Endothelial cell of umbilical vein (primary cell): Measurements from ENCODE around the gene NAALADL1. TPM values are rescaled to one million over a fixed set of nuclear protein-coding genes. Genes with fewer than 3 reads are reported as not detected.

Experiments used
- BruUV-seq: library from RNA; stranded (reverse); fragments of 400-500 nt; replicated peaks from 2 replicates; lab custom pipeline; 2021; lab: Mats Ljungman, UMichigan
- CTCF ChIA-PET: fragments of 300-600, 350-600 bp; sonication (Branson Sonifier 250); formaldehyde crosslinking; loops from one replicate; lab custom pipeline; 2021; ENCODE audit warnings: antibody characterized with exemption, inconsistent platforms; lab: Charles Lee
- POLR2A ChIA-PET: fragments of 300-600, 350-600 bp; sonication (Branson Sonifier 250); formaldehyde crosslinking; loops from one replicate; lab custom pipeline; 2021; ENCODE audit warnings: antibody characterized with exemption, inconsistent platforms; lab: Charles Lee
- DNase-seq: peaks from one replicate; pipeline ENCODE4 v3.0.0-alpha.2; 2011; ENCODE audit warnings: low read depth, low spot score
- FAIRE-seq: peaks from 2 replicates; lab custom pipeline; 2011; peaks lifted over from hg19 to GRCh38; lab: Jason Lieb, UNC
- H2AFZ ChIP-seq: 2 replicates; pipeline ENCODE4 v1.6.0; 2012; ENCODE audit warnings: low read depth, low read length, control low read depth, inconsistent platforms
- H3K27ac ChIP-seq: 2 replicates; pipeline ENCODE4 v1.5.1; 2011; ENCODE audit warnings: low read depth, mild to moderate bottlenecking, control low read depth, low read length, moderate library complexity; ENCODE audit not compliant: insufficient read depth
- H3K27me3 ChIP-seq, 2 experiments: 2 replicates each; pipeline versions ENCODE4 v1.6.0 to v1.6.1; 2011; ENCODE audit warnings: low read length in 2 of 2, mixed read lengths in 1 of 2; ENCODE audit not compliant: control insufficient read depth in 2 of 2, insufficient read depth in 2 of 2
- H3K36me3 ChIP-seq, 2 experiments: 2 replicates in 1 of 2; 3 replicates in 1 of 2; pipeline ENCODE4 v1.5.1; 2011; ENCODE audit warnings: low read length in 2 of 2, mild to moderate bottlenecking in 1 of 2, moderate library complexity in 1 of 2; ENCODE audit not compliant: control insufficient read depth in 2 of 2, insufficient read depth in 2 of 2; ENCODE audit errors: extremely low read depth in 1 of 2
- H3K4me1 ChIP-seq: 3 replicates; pipeline ENCODE4 v1.5.1; 2011; ENCODE audit warnings: mild to moderate bottlenecking, low read length; ENCODE audit not compliant: control insufficient read depth, insufficient read depth; ENCODE audit errors: extremely low read depth
- H3K4me2 ChIP-seq: 2 replicates; pipeline ENCODE4 v1.6.1; 2011; ENCODE audit warnings: low read length, control low read depth, mixed read lengths; ENCODE audit not compliant: insufficient read depth
- H3K4me3 ChIP-seq, 3 experiments: fragments of 200-600 bp in 1 of 3; sonication (generic), shearing (Covaris generic) in 1 of 3; replicated peaks in 1 of 3; 2 replicates each; pipeline ENCODE4 v1.5.1; 2011 to 2016; ENCODE audit warnings: control low read depth in 3 of 3, low read length in 3 of 3, mild to moderate bottlenecking in 2 of 3, inconsistent platforms in 1 of 3, low read depth in 1 of 3, moderate library complexity in 1 of 3; ENCODE audit not compliant: insufficient read depth in 1 of 3
- H3K79me2 ChIP-seq: 2 replicates; pipeline ENCODE4 v1.6.0; 2012; ENCODE audit warnings: low read length, inconsistent platforms; ENCODE audit not compliant: control insufficient read depth, insufficient read depth
- H3K9ac ChIP-seq: replicated peaks from 2 replicates; pipeline ENCODE3; 2011; ENCODE audit warnings: low read length, control low read depth; ENCODE audit not compliant: insufficient read depth; ENCODE audit errors: extremely low read depth
- H3K9me1 ChIP-seq: replicated peaks from 3 replicates; pipeline ENCODE4 v1.6.0; 2011; ENCODE audit warnings: mild to moderate bottlenecking, low read length; ENCODE audit not compliant: control insufficient read depth, insufficient read depth; ENCODE audit errors: extremely low read depth
- H3K9me3 ChIP-seq: replicated peaks from 2 replicates; pipeline ENCODE4 v1.5.1; 2012; ENCODE audit warnings: low read length, inconsistent platforms; ENCODE audit not compliant: control insufficient read depth, insufficient read depth
- H4K20me1 ChIP-seq: replicated peaks from 2 replicates; pipeline ENCODE3; 2011; ENCODE audit warnings: mild to moderate bottlenecking, low read length; ENCODE audit not compliant: control insufficient read depth, insufficient read depth; ENCODE audit errors: extremely low read depth
- CTCF ChIP-seq, 2 donors: IDR thresholded peaks; 1 replicate in 1 of 2; 2 replicates in 1 of 2; pipeline ENCODE4 v1.5.1; 2011; ENCODE audit warnings: low read length in 2 of 2, mild to moderate bottlenecking in 2 of 2, moderate library complexity in 2 of 2, control low read depth in 1 of 2, inconsistent platforms in 1 of 2, low read depth in 1 of 2; ENCODE audit not compliant: insufficient read depth in 1 of 2; ENCODE audit errors: extremely low read depth in 1 of 2
- EZH2 ChIP-seq: IDR thresholded peaks from 2 replicates; pipeline ENCODE4 v1.6.1; 2012; ENCODE audit warnings: borderline replicate concordance, low read depth, mild to moderate bottlenecking, moderate library complexity, low read length, inconsistent platforms; ENCODE audit not compliant: severe bottlenecking
- FOS ChIP-seq: IDR thresholded peaks from 2 replicates; pipeline ENCODE4 v1.6.1; 2011; ENCODE audit warnings: mild to moderate bottlenecking, low read length, moderate library complexity, borderline replicate concordance; ENCODE audit not compliant: insufficient read depth
- GATA2 ChIP-seq: IDR thresholded peaks from 2 replicates; pipeline ENCODE4 v1.7.0; 2011; ENCODE audit warnings: low read depth, mild to moderate bottlenecking, moderate library complexity, mixed read lengths, low read length; ENCODE audit not compliant: insufficient read length, insufficient read depth
- JUN ChIP-seq: IDR thresholded peaks from 2 replicates; pipeline ENCODE4 v1.6.1; 2011; ENCODE audit warnings: borderline replicate concordance, low read depth; ENCODE audit not compliant: insufficient read length, insufficient read depth
- MAX ChIP-seq: IDR thresholded peaks from 2 replicates; pipeline ENCODE4 v1.6.1; 2011; ENCODE audit not compliant: insufficient read depth, insufficient read length
- MYC ChIP-seq: IDR thresholded peaks from one replicate; pipeline ENCODE4 v1.6.1; 2011; ENCODE audit warnings: mild to moderate bottlenecking, low read depth, low read length
- POLR2A ChIP-seq: IDR thresholded peaks from 2 replicates; pipeline ENCODE4 v1.6.1; 2012; ENCODE audit warnings: low read depth, mild to moderate bottlenecking, control low read depth, low read length
- POLR2AphosphoS5 ChIP-seq: IDR thresholded peaks from 2 replicates; pipeline ENCODE4 v1.6.1; 2012; ENCODE audit warnings: low read depth, mild to moderate bottlenecking, control low read depth, low read length, moderate library complexity; ENCODE audit not compliant: insufficient read depth
- dilution Hi-C: fragments of 300-500 bp; cut with MboI; formaldehyde crosslinking; loops from one replicate; pipeline ENCODE4 v1.15.0; 2019; ENCODE audit warnings: low sequenced_read_pairs; ENCODE audit not compliant: extremely low pct_ligation_motif_present
- intact Hi-C: fragments of 100-400 bp; cut with micrococcal nuclease; formaldehyde crosslinking; loops from one replicate; pipeline ENCODE4 v1.10.0; 2022
- polyA plus RNA-seq, 4 experiments: library from polyadenylated mRNA; depleted of rRNA in 3 of 4; stranded (reverse) in 3 of 4; unstranded in 1 of 4; fragments of >200 nt; gene quantifications; 2 replicates each; pipeline versions ENCODE4 v1.2.1 to v1.2.3, GENCODE V29; 2011 to 2012; ENCODE audit warnings: missing spikeins in 1 of 4
- total RNA-seq: library from RNA; stranded (reverse); gene quantifications from 2 replicates; pipeline ENCODE4 v1.2.3, GENCODE V29; 2021

The NAALADL1 gene
- total and polyA plus RNA-seq, 2 donors (not counting 3 experiments of a cell fraction or from before 2014, with no cell fraction given): 6.8 to 13.9 TPM

- H3K9me1 ChIP-seq: no peaks in the 10 kb centered on the region
- intact Hi-C loops (loop anchor here (1.0 to 5.0 kb wide), 6 partner anchors 13 to 211 kb away; partner anchors contain the start of genes ATG2A, MAP4K2, SNX15 and VPS51), dilution Hi-C loops (no loop called here)
- peak overlapping the region; percentile 32 to 84 (median 59) for H3K4me3 ChIP-seq
- DNase-seq (no peak), FAIRE-seq (no peak)
- ChIA-PET CTCF (interaction anchor here (0.6 to 6.0 kb wide), 27 partner anchors 10 to 181 kb away, joined by 3 to 40 read pairs (median 4); partner anchors contain the start of genes ATG2A, BATF2, CDC42BPG and MAJIN), POLR2A (interaction anchor here (1.0 to 1.2 kb wide), 2 partner anchors 18 to 27 kb away, joined by 3 read pairs; partner anchors contain the start of genes BATF2 and SAC3D1)
- TF ChIP-seq EZH2: no peak
- TF ChIP-seq MAX: no peak
- TF ChIP-seq POLR2AphosphoS5: no peak
- no peak for TF ChIP-seq JUN
- TF ChIP-seq MYC: no peak
- no peak for TF ChIP-seq FOS
- TF ChIP-seq GATA2: no peak
- no peak for TF ChIP-seq POLR2A
- TF ChIP-seq CTCF (IDR thresholded peaks at IDR 0.05; ENCODE audit: extremely low read depth in 1 of 2, insufficient read depth in 1 of 2, low read depth in 1 of 2, low read length in 2 of 2): no peak
- TSS peak; percentile 33 for BruUV-seq
- H3K9ac ChIP-seq: peak overlapping the region; percentile 89
- H3K27ac ChIP-seq: peak overlapping the region; percentile 87
- H3K27me3 ChIP-seq: no peaks in the 10 kb centered on the region
- H2AFZ ChIP-seq: peak overlapping the region; percentile 88
- H4K20me1 ChIP-seq: no peaks in the 10 kb centered on the region
- H3K4me2 ChIP-seq: peak overlapping the region; percentile 80
- H3K79me2 ChIP-seq: peaks cover 2% of the 10 kb centered on the region
- peaks cover 4% of the 10 kb centered on the region for H3K4me1 ChIP-seq
- no peaks in the 10 kb centered on the region for H3K9me3 ChIP-seq
- peaks cover 0 to under 1% of the 10 kb centered on the region in 2 experiments for H3K36me3 ChIP-seq
Measured at GRCh38 chr11:65014726-65015227, 43.6 kb downstream of the NAALADL1 start.
